ENCODE data around the gene PRDM7. TPM values are rescaled to one million over a fixed set of nuclear protein-coding genes. Genes with fewer than 3 reads are reported as not detected.
A peak's percentile ranks its signal among the peaks of the same experiment; 100 is the strongest.

PRDM7 gene
- total RNA-seq, 1 experiment from 2014 or later = not detected

- peak; percentile 55 for DNase-seq (ENCODE audit: low read depth)
These were observed 33.0 kb downstream of the PRDM7 start for GRCh38 chr16:90044111-90044551.

GRCh38 chr16:90043526-90043925 lies 33.6 kb downstream of the PRDM7 start:
- in situ Hi-C loops (cut with HindIII; ENCODE audit: low pct_unique_long_range_greater_than_20kb, low sequenced_read_pairs) = no loop called here

More at GRCh38 chr16:90044111-90044551, 33.0 kb downstream of the PRDM7 start:
- in situ Hi-C loops (cut with HindIII; ENCODE audit: low pct_unique_long_range_greater_than_20kb, low sequenced_read_pairs) = no loop called here

GRCh38 chr16:90042946-90043514 lies 34.1 kb downstream of the PRDM7 start:
- in situ Hi-C loops (cut with HindIII; ENCODE audit: low pct_unique_long_range_greater_than_20kb, low sequenced_read_pairs) = no loop called here
- no peak for DNase-seq (ENCODE audit: low read depth)

More at GRCh38 chr16:90043526-90043925, 33.6 kb downstream of the PRDM7 start:
- DNase-seq (ENCODE audit: low read depth) = no peak

GRCh38 chr16:90041896-90042473 lies 35.1 kb downstream of the PRDM7 start:
- no peak for DNase-seq (ENCODE audit: low read depth)
- in situ Hi-C loops (cut with HindIII; ENCODE audit: low pct_unique_long_range_greater_than_20kb, low sequenced_read_pairs) = no loop called here

- DNase-seq (ENCODE audit: low read depth) = no peak
- in situ Hi-C loops (cut with HindIII; ENCODE audit: low pct_unique_long_range_greater_than_20kb, low sequenced_read_pairs) = no loop called here
These were observed 36.7 kb downstream of the PRDM7 start for GRCh38 chr16:90040152-90041023.

- DNase-seq (ENCODE audit: low read depth) = no peak
- in situ Hi-C loops (cut with HindIII; ENCODE audit: low pct_unique_long_range_greater_than_20kb, low sequenced_read_pairs) = no loop called here
These were observed 39.9 kb downstream of the PRDM7 start for GRCh38 chr16:90037276-90037675.

GRCh38 chr16:90035902-90036301 lies 41.2 kb downstream of the PRDM7 start:
- in situ Hi-C loops (cut with HindIII; ENCODE audit: low pct_unique_long_range_greater_than_20kb, low sequenced_read_pairs) = no loop called here
- no peak for DNase-seq (ENCODE audit: low read depth)

- in situ Hi-C loops (cut with HindIII; ENCODE audit: low pct_unique_long_range_greater_than_20kb, low sequenced_read_pairs) = no loop called here
- DNase-seq (ENCODE audit: low read depth) = no peak
These were observed 42.6 kb downstream of the PRDM7 start for GRCh38 chr16:90034504-90034903.

GRCh38 chr16:90033387-90033786 lies 43.7 kb downstream of the PRDM7 start:
- DNase-seq (ENCODE audit: low read depth) = no peak

GRCh38 chr16:90032674-90033331 lies 44.3 kb downstream of the PRDM7 start:
- no peak for DNase-seq (ENCODE audit: low read depth)
- in situ Hi-C loops (cut with HindIII; ENCODE audit: low pct_unique_long_range_greater_than_20kb, low sequenced_read_pairs) = no loop called here

More at GRCh38 chr16:90033387-90033786, 43.7 kb downstream of the PRDM7 start:
- in situ Hi-C loops (cut with HindIII; ENCODE audit: low pct_unique_long_range_greater_than_20kb, low sequenced_read_pairs) = no loop called here

GRCh38 chr16:90031931-90032673 lies 45.0 kb downstream of the PRDM7 start:
- no peak for DNase-seq (ENCODE audit: low read depth)
- in situ Hi-C loops (cut with HindIII; ENCODE audit: low pct_unique_long_range_greater_than_20kb, low sequenced_read_pairs) = no loop called here

- in situ Hi-C loops (cut with HindIII; ENCODE audit: low pct_unique_long_range_greater_than_20kb, low sequenced_read_pairs) = no loop called here
- DNase-seq (ENCODE audit: low read depth) = no peak
These were observed 45.8 kb downstream of the PRDM7 start for GRCh38 chr16:90031186-90031930.

- no peak for DNase-seq (ENCODE audit: low read depth)
- in situ Hi-C loops (cut with HindIII; ENCODE audit: low pct_unique_long_range_greater_than_20kb, low sequenced_read_pairs) = no loop called here
These were observed 48.1 kb downstream of the PRDM7 start for GRCh38 chr16:90028985-90029384.

GRCh38 chr16:90027611-90028010 lies 49.5 kb downstream of the PRDM7 start:
- DNase-seq (ENCODE audit: low read depth) = no peak
- in situ Hi-C loops (cut with HindIII; ENCODE audit: low pct_unique_long_range_greater_than_20kb, low sequenced_read_pairs) = no loop called here

- in situ Hi-C loops (cut with HindIII; ENCODE audit: low pct_unique_long_range_greater_than_20kb, low sequenced_read_pairs) = no loop called here
- no peak for DNase-seq (ENCODE audit: low read depth)
These were observed 51.0 kb downstream of the PRDM7 start for GRCh38 chr16:90026135-90026534.

- DNase-seq (ENCODE audit: low read depth) = no peak
These were observed 54.1 kb downstream of the PRDM7 start for GRCh38 chr16:90023078-90023447.

GRCh38 chr16:90022209-90023077 lies 54.7 kb downstream of the PRDM7 start:
- peak; percentile 85 for DNase-seq (ENCODE audit: low read depth)
- in situ Hi-C loops (cut with HindIII; ENCODE audit: low pct_unique_long_range_greater_than_20kb, low sequenced_read_pairs) = no loop called here

More at GRCh38 chr16:90023078-90023447, 54.1 kb downstream of the PRDM7 start:
- in situ Hi-C loops (cut with HindIII; ENCODE audit: low pct_unique_long_range_greater_than_20kb, low sequenced_read_pairs) = no loop called here

All from Caki2 (cell line).